ENCODE results near the gene INSC. TPM values are rescaled to one million over a fixed set of nuclear protein-coding genes. Genes with fewer than 3 reads are reported as not detected.

Gene INSC
- polyA plus RNA-seq, 3 donors = not detected

- Mint-ChIP-seq H3K4me1 (no peaks in the 10 kb centered on the region), H3K27ac (no peak overlapping the region), H3K9me3 (peaks cover 0 to 6% (median 0%) of the 10 kb centered on the region in 7 donors), H3K36me3 (no peaks in the 10 kb centered on the region), H3K27me3 (ENCODE audit: low read depth in 3 of 3) (peaks cover 0 to 5% (median 2%) of the 10 kb centered on the region in 3 donors), H3K4me3 (no peak overlapping the region)
- Histone ChIP-seq H3K4me2 (replicated peaks; ENCODE audit: extremely low read depth, low read length, poor library complexity, severe bottlenecking) (no peak overlapping the region), H4K20me1 (ENCODE audit: insufficient read depth, low read length) (no peaks in the 10 kb centered on the region), H3K36me3 (replicated peaks in 1 of 2; ENCODE audit: control insufficient read depth in 1 of 2, insufficient read depth in 2 of 2, low read length in 2 of 2) (no peaks in the 10 kb centered on the region), H3K79me2 (ENCODE audit: insufficient read depth, low read length) (no peaks in the 10 kb centered on the region), H3K4me1 (ENCODE audit: control insufficient read depth in 1 of 2, insufficient read depth in 2 of 2, low read length in 2 of 2) (no peaks in the 10 kb centered on the region), H3K27ac (ENCODE audit: low read depth in 1 of 2, low read length in 2 of 2) (no peak overlapping the region), H3K27me3 (ENCODE audit: control insufficient read depth in 2 of 2, insufficient read depth in 2 of 2, low read length in 2 of 2) (no peaks in the 10 kb centered on the region), H3K4me3 (replicated peaks in 1 of 3; ENCODE audit: low read depth in 2 of 3, low read length in 3 of 3) (no peak overlapping the region), H2AFZ (ENCODE audit: insufficient read depth, low read depth, low read length, poor library complexity, severe bottlenecking) (no peak overlapping the region), H3K9ac (ENCODE audit: insufficient read depth, low read length, poor library complexity, severe bottlenecking) (no peak overlapping the region), H3K9me3 (replicated peaks in 1 of 2; ENCODE audit: control insufficient read depth in 1 of 2, insufficient read depth in 1 of 2, low read length in 2 of 2) (no peaks in the 10 kb centered on the region)
- WGBS (ENCODE audit: insufficient coverage) = 93% methylated on average over 2 of the region's 2 CpGs
- TF ChIP-seq CTCF (IDR thresholded peaks at IDR 0.05) = no peak
- intact Hi-C loops (cut with micrococcal nuclease) = no loop called here
- no peak for DNase-seq
Measured at GRCh38 chr11:15288863-15289262, 174.1 kb downstream of the INSC start.

GRCh38 chr11:15289723-15290122 lies 175.0 kb downstream of the INSC start:
- no peaks in the 10 kb centered on the region for H3K9me3 ChIP-seq (replicated peaks in 1 of 2; ENCODE audit: control insufficient read depth in 1 of 2, insufficient read depth in 1 of 2, low read length in 2 of 2)
- no peak overlapping the region for H3K4me3 ChIP-seq (replicated peaks in 1 of 3; ENCODE audit: low read depth in 2 of 3, low read length in 3 of 3)
- 71% methylated on average over 1 of the region's 5 CpGs for WGBS (ENCODE audit: insufficient coverage)
- H3K27me3 ChIP-seq (ENCODE audit: control insufficient read depth in 2 of 2, insufficient read depth in 2 of 2, low read length in 2 of 2) = no peaks in the 10 kb centered on the region
- H3K36me3 ChIP-seq (replicated peaks in 1 of 2; ENCODE audit: control insufficient read depth in 1 of 2, insufficient read depth in 2 of 2, low read length in 2 of 2) = no peaks in the 10 kb centered on the region
- no peak overlapping the region for H3K4me2 ChIP-seq (replicated peaks; ENCODE audit: extremely low read depth, low read length, poor library complexity, severe bottlenecking)
- no peak for DNase-seq
- Mint-ChIP-seq H3K4me3 (no peak overlapping the region), H3K9me3 (peaks cover 0 to 4% (median 0%) of the 10 kb centered on the region in 7 donors), H3K4me1 (no peaks in the 10 kb centered on the region), H3K27me3 (ENCODE audit: low read depth in 3 of 3) (peaks cover 0 to 6% (median 0%) of the 10 kb centered on the region in 3 donors), H3K36me3 (no peaks in the 10 kb centered on the region), H3K27ac (no peak overlapping the region)
- no peaks in the 10 kb centered on the region for H4K20me1 ChIP-seq (ENCODE audit: insufficient read depth, low read length)
- H3K9ac ChIP-seq (ENCODE audit: insufficient read depth, low read length, poor library complexity, severe bottlenecking) = no peak overlapping the region
- no peak overlapping the region for H2AFZ ChIP-seq (ENCODE audit: insufficient read depth, low read depth, low read length, poor library complexity, severe bottlenecking)
- H3K79me2 ChIP-seq (ENCODE audit: insufficient read depth, low read length) = no peaks in the 10 kb centered on the region
- TF ChIP-seq CTCF (IDR thresholded peaks at IDR 0.05) = no peak
- no peak overlapping the region for H3K27ac ChIP-seq (ENCODE audit: low read depth in 1 of 2, low read length in 2 of 2)
- no peaks in the 10 kb centered on the region for H3K4me1 ChIP-seq (ENCODE audit: control insufficient read depth in 1 of 2, insufficient read depth in 2 of 2, low read length in 2 of 2)
- intact Hi-C loops (cut with micrococcal nuclease) = no loop called here

Measured in CD14-positive monocyte (primary cell).